ENCODE results near the gene LEMD3.
"Not testable (repeated sequence)": the region's sequence is repeated elsewhere in the genome, so short reads cannot be mapped to it uniquely, and the experiment has no call there.

Gene LEMD3

DNA sequence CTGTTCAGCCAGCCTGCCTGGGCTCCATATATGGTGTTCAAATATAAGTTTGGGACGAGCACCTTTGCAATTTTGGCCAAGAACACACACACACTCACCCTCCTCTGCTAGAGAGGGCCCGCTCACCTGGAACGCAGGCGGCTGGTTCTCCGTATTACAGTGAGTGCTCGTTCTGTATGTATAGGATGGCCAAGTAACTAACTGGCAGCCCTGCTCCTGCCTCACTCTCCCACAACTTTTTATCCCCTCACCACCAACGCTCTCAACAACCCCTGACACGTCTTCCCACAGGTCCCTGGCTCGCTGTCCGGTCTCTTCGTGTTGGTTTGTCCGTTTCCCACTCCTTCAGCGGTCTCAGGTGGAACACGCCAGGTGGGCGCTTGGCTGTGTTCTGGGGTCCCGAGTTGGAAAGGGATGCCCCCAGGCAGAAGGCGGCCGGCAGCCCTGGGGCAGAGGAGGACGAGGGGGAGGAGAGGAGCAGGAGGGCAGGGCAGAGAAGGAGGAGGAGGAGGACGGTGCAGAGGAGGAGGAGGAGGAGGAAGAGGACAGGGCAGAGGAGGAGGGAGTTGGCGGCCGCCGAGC, 108.7 kb downstream of the LEMD3 start:
- DNase-seq (ENCODE audit: insufficient read length, low spot score) = no peak
- FAIRE-seq = no peak
- TF ChIP-seq, protein P1, sequence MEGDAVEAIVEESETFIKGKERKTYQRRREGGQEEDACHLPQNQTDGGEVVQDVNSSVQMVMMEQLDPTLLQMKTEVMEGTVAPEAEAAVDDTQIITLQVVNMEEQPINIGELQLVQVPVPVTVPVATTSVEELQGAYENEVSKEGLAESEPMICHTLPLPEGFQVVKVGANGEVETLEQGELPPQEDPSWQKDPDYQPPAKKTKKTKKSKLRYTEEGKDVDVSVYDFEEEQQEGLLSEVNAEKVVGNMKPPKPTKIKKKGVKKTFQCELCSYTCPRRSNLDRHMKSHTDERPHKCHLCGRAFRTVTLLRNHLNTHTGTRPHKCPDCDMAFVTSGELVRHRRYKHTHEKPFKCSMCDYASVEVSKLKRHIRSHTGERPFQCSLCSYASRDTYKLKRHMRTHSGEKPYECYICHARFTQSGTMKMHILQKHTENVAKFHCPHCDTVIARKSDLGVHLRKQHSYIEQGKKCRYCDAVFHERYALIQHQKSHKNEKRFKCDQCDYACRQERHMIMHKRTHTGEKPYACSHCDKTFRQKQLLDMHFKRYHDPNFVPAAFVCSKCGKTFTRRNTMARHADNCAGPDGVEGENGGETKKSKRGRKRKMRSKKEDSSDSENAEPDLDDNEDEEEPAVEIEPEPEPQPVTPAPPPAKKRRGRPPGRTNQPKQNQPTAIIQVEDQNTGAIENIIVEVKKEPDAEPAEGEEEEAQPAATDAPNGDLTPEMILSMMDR (IDR thresholded peaks at IDR 0.05; ENCODE audit: insufficient read depth, missing control alignments) = no peak

DNA sequence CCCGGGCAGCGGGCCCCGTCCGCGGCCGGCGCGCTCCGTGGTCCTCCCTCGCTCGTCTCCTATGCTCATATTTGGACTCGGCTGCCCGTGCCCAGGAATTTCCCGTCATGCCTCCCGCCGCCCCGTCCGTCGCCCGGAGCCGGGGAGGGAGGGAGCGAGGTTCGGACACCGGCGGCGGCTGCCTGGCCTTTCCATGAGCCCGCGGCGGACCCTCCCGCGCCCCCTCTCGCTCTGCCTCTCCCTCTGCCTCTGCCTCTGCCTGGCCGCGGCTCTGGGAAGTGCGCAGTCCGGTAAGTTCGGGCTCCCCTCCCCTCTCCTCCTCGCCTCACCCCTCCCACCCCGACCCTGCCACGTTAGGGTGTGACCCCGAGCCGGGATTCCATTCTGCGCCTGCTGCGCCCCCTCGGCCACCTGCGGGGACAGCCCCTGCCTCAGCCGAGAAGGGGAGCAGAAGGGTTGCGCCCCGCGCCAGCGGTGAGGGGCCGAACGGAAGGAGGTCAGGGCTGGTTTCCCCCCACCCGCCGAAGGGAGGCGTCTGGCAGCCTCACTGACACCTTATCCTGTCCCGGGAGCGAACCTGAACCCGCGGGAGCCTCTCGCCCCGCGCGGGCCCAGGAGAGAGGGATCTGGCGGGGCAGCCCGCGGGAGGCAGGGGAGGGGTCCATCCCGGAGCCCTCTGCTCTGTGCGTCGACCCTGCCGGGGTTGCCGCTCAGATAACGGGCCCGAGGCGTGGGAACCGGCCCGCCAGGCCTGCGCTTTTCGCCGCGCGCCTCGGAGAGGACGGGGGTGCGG, 109.4 kb downstream of the LEMD3 start, which contains the start of gene MSRB3:
Gene MSRB3, plus strand, starts transcription at position 108 of the 793 bp plus-strand sequence. CDS start 29,897 bp downstream, outside the sequence.
- no peak for DNase-seq (ENCODE audit: insufficient read length, low spot score)
- FAIRE-seq = no peak
- TF ChIP-seq, protein P1 (IDR thresholded peaks at IDR 0.05; ENCODE audit: insufficient read depth, missing control alignments) = no peak

DNA sequence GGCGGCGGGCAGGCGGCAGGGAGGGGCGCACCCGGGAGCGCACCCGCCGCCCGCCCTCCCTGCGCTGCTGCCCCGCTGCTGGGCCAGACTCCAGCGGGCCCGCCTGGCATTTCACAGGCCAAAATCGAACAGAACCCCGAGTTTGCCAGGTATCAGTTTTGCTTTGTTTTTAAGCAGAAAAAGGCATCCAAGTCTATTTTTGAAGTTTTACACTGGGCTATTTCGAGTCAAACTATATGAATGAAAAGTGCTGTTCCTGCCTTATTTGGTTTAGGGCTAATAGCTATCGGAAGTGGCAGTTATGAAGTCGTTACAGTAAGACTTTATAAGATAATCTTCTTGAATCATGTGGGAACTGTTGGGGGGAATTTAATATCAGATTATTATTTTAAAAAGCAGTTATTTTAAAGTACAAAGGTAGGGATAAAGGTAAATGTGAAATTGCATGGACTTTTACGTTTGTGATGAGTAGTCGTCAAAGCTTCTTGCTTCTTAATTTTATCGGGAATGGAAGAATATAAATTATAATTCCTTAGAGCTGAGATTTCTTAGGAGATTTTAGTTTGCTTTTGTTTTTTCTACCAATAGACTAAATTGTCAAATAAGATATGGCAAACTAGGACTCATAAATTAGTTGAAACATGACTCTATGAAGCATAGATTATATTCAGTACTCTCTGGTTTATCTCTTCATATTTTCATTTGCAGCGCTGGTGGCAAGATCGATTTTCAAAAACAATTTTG, 110.2 kb downstream of the LEMD3 start:
- DNase-seq (ENCODE audit: insufficient read length, low spot score) (no peak), FAIRE-seq (no peak)
- TF ChIP-seq, protein P1 (IDR thresholded peaks at IDR 0.05; ENCODE audit: insufficient read depth, missing control alignments) = no peak

DNA sequence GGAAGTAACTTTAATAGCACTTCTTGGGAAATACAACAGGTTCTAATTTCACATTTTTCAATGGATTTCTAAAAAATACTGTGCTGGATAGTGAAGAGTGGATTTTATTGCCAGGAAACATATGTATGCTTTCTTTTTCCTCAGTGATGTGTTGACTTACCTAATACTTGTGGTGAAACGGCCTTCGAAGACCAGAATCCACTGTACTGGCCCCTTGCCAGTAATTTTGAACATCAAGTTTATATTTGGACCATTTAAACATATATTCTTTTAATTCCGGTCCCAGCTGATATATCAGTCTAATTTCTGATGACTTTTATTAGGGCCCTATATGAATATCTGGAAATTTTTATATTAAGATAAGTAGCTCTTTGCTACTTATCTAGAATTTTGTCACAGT, 110.9 kb downstream of the LEMD3 start:
- no peak for FAIRE-seq
- TF ChIP-seq, protein P1 (IDR thresholded peaks at IDR 0.05; ENCODE audit: insufficient read depth, missing control alignments) = no peak
- no peak for DNase-seq (ENCODE audit: insufficient read length, low spot score)

DNA sequence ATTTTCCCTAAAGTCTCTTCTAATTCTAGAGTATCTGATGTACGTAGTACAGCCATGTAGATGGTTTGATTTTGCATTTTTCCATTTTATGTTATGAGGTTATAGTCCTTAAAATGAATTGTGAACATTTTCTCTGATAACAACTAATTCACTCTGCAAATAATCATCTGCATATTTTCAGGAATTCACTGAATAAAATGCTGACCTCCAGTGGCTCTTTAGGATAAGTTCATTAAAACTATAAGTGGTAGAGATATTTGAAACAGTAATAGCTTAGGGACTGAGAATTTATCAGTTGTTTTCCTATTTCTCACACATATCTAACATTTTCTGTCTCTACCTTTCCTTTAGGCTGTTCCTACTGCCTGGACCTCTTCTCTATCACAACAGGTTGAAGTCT, 113.5 kb downstream of the LEMD3 start:
- no peak for FAIRE-seq
- TF ChIP-seq, protein P1 (IDR thresholded peaks at IDR 0.05; ENCODE audit: insufficient read depth, missing control alignments) = no peak
- no peak for DNase-seq (ENCODE audit: insufficient read length, low spot score)

DNA sequence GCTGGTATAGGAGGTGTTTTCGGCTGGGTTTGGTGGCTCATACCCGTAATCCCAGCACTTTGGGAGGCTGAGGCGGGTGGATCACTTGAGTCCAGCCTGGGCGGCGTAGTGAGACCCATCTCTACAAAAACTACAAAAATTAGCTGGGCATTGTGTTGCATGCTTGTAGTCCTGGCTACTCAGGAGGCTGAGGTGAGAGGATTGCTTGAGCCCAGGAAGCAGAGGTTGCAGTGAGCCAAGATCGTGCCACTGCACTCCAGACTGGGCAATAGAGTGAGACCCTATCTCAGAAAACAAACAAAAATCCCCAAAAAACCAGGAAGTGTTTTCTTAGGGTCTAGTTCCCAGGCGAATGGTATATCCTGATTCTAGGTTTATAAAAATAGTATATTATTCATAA, 116.1 kb downstream of the LEMD3 start:
- not testable (repeated sequence) for FAIRE-seq; DNase-seq (ENCODE audit: insufficient read length, low spot score)

DNA sequence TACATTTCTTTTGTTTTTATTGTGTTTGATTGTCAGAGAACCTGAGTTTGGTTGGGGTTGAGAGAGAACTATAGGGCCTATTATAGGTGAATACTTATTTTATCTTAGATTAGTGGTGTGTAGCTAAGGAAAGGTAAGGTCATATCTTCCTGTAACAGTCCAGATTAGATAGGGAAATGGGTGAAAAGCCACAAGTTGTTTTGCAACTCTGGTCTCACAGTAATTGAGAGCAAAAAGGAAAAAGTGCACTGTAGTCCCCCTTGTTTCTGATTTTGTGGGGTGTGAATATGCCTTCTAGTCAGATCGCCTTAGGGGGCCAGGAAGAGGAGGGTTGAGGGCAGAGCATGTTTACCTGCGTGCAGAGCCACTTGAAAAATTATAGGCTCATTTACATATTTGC, 118.0 kb downstream of the LEMD3 start:
- FAIRE-seq (no peak), DNase-seq (ENCODE audit: insufficient read length, low spot score) (no peak)
- TF ChIP-seq, protein P1 (IDR thresholded peaks at IDR 0.05; ENCODE audit: insufficient read depth, missing control alignments) = no peak

Data from D721Med (cell line).